NCI-H1417 treated with DMSO at 0.1 percent for 48 hours (cell line): ENCODE data around the gene MON2.
"Not testable (repeated sequence)": the region's sequence is repeated elsewhere in the genome, so short reads cannot be mapped to it uniquely, and the experiment has no call there.

Source experiments
- DNase-seq: peaks from one replicate; lab custom pipeline; 2025; lab: John Stamatoyannopoulos, UW

The MON2 gene

GRCh38 chr12:62466594-62467491, at the start of gene MON2:
Gene MON2 (plus strand): TSS chr12:62466826. CDS start chr12:62467208, 382 bp downstream.
- DNase-seq, result peak; percentile 58

DNA sequence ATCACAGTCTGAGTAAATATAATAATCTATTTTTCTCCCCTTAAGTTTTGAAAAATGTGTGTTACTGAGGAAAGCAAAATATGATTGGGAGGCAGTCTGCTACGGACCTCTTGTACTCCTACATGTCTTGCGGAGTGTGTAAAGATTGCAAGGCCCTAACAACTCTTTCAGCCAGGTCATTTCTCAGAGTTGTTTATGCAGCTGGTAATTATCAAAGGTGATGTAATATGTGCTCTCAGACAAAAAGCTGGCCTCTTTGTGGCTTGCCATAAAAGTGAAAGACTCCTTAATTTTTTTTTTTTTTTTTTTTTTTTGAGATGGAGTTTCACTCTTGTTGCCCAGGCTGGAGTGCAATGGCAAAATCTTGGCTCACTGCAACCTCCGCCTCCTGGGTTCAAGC, 40.5 kb upstream of the MON2 start:
- no peak for DNase-seq

GRCh38 chr12:62429457-62429856, 37.2 kb upstream of the MON2 start:
- DNase-seq, result no peak

DNA sequence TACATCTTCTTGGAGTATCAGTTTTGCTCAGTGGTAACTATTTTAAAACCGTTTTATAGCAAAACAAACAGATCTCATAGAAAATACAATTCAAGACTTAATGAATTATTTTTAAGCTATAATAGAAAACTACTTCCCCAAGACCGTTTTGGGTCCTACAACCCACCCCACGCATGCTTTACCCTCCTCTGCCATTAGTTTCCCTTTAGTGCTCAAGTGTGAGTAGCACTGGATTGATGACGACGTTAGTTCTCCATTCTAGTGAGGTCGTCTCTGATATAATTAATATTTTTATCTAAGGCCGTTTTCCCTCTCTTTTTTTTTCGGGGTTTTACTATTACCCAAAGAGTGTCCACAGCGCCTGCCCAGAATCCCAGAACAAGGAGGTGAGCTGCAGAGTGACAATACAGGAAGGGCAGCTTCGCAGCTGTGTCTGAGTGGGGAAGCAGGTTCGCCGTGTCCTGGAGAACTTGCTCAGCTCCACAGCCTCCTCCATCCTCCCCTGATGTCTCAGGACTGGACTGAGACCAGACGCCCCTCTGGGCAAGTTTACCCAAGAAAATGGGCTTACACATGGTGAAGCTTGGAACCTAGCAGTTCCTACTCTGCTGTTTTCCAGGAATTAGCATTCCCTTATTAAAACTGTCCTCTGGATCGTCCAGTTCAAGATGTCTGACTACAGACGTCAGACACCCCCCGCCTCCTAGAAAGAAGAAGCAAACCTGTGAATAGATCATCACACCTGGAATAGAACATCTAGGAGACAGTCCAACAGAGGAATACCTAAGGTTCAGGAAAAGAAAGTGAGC, 31.9 kb upstream of the MON2 start:
- DNase-seq, result no peak

DNA sequence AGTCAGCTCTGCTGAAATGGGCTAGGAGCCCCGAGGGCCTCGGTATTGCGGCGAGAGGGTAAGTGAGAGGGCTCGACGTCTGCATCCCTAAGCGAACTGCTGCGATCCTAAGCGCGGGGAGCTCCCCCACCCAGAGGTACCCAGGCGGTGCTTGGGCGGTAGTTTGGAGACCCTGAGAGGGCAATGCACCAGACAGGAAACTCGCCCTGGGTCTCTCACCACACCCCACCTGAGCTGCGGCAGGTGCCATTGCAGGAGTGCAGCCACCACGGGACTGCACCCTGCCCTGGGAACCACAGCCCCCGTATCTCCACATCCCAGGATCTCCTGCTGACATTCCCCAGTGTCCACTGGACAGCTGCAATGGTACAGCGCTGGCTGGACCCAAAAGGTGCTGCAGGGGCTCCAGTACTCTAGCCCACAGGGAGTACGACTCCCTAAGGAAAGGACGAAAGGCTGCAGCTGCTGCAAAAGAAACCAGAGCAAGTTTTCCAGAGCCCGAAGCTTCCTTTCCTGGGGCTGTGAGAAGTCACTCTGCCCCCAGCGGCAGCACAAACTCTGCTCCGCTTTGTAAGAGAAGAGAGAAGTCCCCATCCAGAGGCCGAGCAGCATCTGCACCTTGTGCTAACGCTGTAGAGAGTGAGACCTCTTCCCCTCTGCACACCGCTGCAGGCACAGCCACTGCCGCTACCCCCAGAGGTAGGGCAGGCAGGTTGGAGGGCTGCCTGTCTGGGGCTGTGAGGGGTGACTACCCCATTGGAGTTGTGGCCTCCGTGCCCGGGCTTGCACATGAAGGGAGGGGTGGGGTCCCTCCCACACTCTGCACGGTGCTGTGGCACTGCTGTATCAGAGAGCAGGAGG, 31.1 kb upstream of the MON2 start:
- no peak for DNase-seq

DNA sequence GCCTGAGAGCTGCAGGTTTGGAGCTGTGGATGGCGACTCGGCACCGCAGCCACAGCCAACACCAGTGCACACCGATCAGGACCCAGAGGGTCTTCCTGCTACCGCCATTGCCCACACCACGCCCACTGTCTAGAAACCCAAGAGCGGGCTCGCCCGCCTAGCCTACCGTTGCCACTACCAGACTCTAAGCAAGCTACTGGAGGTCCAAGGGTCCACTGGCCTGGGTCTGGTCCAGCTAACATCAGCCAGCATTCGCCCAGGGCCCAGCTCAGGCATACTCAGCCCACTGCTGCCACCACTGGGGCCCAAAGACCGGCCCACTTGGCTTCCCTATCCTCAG, 30.5 kb upstream of the MON2 start:
- DNase-seq, result no peak

GRCh38 chr12:62438098-62438692, 28.4 kb upstream of the MON2 start:
- no peak for DNase-seq

GRCh38 chr12:62446754-62447452, 19.7 kb upstream of the MON2 start:
- DNase-seq, result no peak

- no peak for DNase-seq
Measured at GRCh38 chr12:62448436-62448835, 18.2 kb upstream of the MON2 start.

DNA sequence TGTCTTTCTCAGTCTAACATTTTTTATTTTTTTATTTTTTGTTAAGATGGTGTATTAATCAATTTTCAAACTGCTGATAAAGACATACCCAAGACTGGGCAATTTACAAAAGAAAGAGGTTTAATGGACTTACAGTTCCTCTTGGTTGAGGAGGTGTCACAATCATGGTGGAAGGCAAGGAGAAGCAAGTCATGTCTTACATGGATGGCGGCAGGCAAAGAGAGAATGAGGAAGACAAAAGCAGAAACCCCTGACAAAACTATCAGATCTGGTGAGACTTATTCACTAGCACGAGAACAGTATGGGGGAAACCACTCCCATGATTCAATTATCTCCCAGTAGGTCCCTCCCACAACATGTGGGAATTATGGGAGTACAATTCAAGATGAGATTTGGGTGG, 11.2 kb upstream of the MON2 start:
- not testable (repeated sequence) for DNase-seq

DNA sequence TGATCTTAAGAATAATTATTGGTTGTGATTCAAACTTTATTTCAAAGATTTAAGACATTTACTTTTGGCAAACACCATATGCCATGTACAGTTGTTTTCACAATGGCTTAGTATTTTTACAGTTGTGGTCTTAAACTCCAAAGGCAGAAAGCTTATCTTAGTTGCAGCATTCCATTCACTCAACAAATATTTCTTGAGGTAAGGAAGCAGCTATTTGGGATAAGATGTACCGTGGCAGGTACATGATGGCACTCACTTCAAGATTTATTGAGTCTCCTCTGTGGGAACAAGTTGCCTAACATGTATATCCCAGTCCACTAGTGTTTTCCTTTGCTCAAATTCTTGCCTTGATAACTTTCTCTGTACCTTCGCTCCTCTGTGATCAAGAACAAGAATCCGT, 8.0 kb upstream of the MON2 start:
- DNase-seq, result no peak

DNA sequence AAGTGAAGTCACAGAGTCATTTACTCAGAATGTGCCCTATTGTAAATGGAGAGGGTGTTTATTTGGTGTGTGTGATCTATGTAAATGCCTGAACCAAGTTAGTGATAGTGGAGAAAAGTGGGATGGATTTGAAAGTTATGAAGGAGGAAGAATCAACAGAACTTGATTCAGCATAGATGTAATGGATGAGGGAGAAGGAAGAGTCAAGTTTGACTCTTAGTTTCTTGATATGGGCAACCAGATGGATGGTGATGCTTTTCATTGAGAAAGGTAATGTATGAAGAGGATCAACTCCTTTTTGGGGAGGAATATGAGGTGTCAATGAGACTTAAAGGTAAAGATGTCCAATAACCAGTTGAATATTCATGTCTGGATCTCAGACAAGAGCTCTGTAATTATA, 6.7 kb upstream of the MON2 start:
- DNase-seq, result no peak

DNA sequence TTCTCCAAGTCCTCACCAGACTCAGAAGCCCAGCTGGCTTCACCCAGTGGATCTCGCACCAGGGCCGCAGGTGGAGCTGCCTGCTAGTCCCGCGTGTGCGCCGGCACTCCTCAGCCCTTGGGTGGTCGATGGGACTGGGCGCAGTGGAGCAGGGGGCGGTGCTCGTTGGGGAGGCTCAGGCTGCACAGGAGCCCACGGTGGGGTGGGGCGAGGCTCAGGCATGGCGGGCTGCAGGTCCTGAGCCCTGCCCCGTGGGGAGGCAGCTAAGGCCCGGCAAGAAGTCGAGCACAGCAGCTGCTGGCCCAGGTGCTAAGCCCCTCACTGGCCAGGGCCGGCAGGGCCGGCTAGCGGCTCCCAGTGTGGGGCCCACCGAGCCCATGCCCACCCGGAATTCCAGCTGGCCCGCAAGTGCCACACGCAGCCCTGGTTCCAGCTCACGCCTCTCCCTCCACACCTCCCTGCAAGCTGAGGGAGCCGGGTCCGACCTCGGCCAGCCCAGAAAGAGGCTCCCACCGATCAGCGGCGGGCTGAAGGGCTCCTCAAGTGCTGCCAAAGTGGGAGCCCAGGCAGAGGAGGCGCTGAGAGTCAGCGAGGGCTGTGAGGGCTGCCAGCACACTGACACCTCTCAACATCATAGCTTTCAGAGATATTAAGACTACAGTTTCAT, 5.3 kb upstream of the MON2 start:
- DNase-seq, result not testable (repeated sequence)

DNA sequence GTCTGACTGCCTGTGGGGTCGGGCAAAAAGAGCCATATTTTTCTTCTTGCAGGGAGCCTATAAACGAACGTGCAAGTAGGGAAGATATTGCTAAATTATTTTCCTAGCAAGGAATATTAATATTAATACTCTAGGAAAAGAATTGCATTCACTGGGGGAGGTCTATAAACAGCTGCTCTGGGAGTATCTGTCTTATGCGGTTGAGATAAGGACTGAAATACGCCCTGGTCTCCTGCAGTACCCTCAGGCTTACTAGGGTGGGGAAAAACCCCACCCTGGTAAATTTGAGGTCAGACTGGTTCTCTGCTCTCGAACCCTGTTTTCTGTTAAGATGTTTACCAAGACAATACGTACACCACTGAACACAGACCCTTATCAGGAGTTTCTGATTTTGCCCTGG, 3.4 kb upstream of the MON2 start:
- not testable (repeated sequence) for DNase-seq

DNA sequence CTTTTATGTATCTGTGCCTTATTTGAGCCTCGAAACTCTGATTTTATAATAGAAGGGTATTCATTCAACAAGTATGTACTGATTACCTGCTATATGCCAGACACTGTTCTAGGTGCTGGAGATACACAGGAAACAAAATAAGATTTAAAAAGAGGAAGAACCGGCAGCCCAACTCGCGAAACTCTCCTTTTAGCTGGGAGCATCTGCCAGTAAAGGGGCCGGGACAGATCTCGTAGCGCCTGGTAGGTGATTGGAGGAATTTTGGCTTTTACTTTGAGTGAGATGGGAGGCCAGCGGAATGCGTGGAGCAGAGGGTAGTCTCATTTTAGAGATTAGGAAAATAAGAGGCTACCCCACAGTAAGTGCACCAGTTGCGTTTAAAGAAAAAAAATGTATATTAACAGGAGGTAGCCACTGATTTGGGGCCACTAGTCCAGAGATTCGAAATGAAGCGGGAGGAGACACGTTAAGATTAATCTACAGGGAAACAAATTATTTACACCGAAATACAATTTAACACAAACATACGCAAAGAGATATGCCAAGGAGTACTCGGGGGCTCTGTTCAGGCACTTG, 520 bp upstream of the MON2 start:
- no peak for DNase-seq

DNA sequence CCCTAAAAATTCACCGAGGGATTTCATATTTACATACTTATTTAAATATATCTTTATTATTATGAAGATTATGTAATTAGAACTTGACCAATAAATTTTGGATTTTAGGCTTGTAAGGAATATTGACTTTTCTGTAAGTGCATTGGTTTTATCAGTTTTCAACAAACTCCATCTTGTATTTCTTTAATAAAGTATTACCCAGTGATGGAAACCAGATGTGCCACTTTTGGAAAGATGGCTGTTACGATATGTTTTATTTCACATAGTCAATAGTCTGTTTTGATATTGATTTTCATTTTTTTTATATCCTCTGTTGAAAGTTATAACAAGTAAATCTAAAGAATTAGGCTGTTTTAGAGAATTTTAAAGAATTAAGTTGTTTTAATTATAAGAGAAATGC, 1.8 kb downstream of the MON2 start:
- no peak for DNase-seq

DNA sequence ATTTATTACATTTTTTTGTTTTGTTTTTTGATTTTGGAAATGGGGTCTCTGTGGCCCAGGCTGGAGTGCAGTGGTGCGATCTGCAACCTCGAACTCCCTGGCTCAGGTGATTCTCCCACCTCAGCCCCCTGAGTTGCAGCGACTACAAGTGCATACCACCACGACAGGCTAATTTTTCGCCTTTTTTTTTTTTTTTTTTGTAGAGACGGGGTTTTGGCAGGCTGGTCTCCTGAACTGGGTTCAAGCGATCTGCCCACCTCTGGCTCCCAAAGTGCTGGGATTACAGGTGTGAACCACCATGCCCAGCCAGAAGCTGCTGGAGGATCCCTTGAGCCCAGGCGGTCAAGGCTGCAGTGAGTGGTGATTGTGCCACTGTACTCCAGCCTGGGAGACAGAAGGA, 2.3 kb downstream of the MON2 start:
- DNase-seq, result no peak

DNA sequence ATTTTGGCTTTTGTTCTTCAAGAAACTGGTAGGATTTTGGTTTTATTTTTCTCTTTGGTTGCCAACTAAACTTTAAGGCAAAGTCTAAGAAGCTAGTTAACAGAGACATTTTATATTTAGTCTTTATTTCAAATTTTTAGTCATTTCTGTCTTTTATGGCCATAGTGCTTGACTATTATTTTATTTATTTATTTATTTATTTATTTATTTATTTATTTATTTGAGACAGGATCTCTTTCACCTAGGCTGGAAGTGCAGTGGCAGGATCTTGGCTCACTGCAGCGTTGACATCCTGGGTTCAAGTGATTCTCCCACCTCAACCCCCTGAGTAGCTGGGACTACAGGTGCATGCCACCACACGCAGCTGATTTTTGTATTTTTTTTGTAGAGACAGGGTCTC, 3.1 kb downstream of the MON2 start:
- DNase-seq, result no peak

GRCh38 chr12:62471734-62472133, 5.1 kb downstream of the MON2 start:
- DNase-seq, result no peak

GRCh38 chr12:62472472-62472871, 5.8 kb downstream of the MON2 start:
- no peak for DNase-seq
